Thyroid gland (tissue), 4 donors: ENCODE results near the gene PADI4.

Experiments used
- CTCF ChIP-seq, 6 experiments: fragments of 200-600 bp in 3 of 6; fragments of 450-650 bp in 3 of 6; sonication (generic) in 3 of 6; IDR thresholded peaks; one replicate each; pipeline ENCODE4 v1.5.1; 2016 to 2019; ENCODE audit warnings: antibody characterized with exemption in 6 of 6, mild to moderate bottlenecking in 2 of 6, inconsistent platforms in 1 of 6, moderate library complexity in 1 of 6
- POLR2A ChIP-seq, 2 donors: fragments of 450-650 bp; IDR thresholded peaks; one replicate each; pipeline ENCODE4 v1.6.1; 2017; ENCODE audit warnings: antibody characterized with exemption in 2 of 2, mild to moderate bottlenecking in 2 of 2, moderate library complexity in 1 of 2

GRCh38 chr1:17260264-17260663 is 47.7 kb upstream of the PADI4 start:
- TF ChIP-seq CTCF (IDR thresholded peaks at IDR 0.05) (no peak), POLR2A (IDR thresholded peaks at IDR 0.05) (no peak)
